ENCODE results near the gene CEP170.

The CEP170 gene

GRCh38 chr1:243254927-243255790 lies at the start of gene CEP170 (continued):
- TF ChIP-seq PATZ1 (tag by site-specific recombination; IDR thresholded peaks at IDR 0.05) (peak; percentile 67; the same call in 1 of the 2 replicates), ZNF514 (tag by site-specific recombination; IDR thresholded peaks at IDR 0.05) (no peak), ZNF223 (tag by site-specific recombination; IDR thresholded peaks at IDR 0.05) (peak; percentile 99), OVOL3 (tag by site-specific recombination; IDR thresholded peaks at IDR 0.05) (peak; percentile 96), TSHZ1 (tag by site-specific recombination; IDR thresholded peaks at IDR 0.05; ENCODE audit: borderline replicate concordance) (no peak; the same call in 1 of the 2 replicates), ZBTB44 (tag by site-specific recombination; IDR thresholded peaks at IDR 0.05) (0 out of 2 replicates have a peak, but pooled peaks have one; percentile 22), WT1 (tag by site-specific recombination; IDR thresholded peaks at IDR 0.05) (no peak)

- Histone ChIP-seq H3K36me3 (ENCODE audit: control insufficient read depth in 2 of 2, insufficient read depth in 1 of 2, low read length in 2 of 2) (peaks cover 7 to 8% of the 10 kb centered on the region in 2 experiments), H3K4me3 (ENCODE audit: low read depth, low read length) (no peak overlapping the region), H3K4me1 (ENCODE audit: control insufficient read depth, insufficient read depth, low read length) (no peaks in the 10 kb centered on the region), H3K27ac (ENCODE audit: extremely low read depth, low read depth, low read length) (no peak overlapping the region), H3K9me3 (ENCODE audit: control insufficient read depth, insufficient read depth, low read depth, low read length) (no peaks in the 10 kb centered on the region)
- TF ChIP-seq PRDM6 (tag by site-specific recombination; IDR thresholded peaks at IDR 0.05) = peak; percentile 39; the same call in 1 of the 2 replicates
- no peak for TF ChIP-seq PRDM4 (tag by site-specific recombination; IDR thresholded peaks at IDR 0.05)
- no peak for TF ChIP-seq ZNF18 (tag by site-specific recombination; IDR thresholded peaks at IDR 0.05)
- no peak for TF ChIP-seq ZNF121 (tag by site-specific recombination; IDR thresholded peaks at IDR 0.05)
- TF ChIP-seq PRDM2 (tag by site-specific recombination; IDR thresholded peaks at IDR 0.05; ENCODE audit: borderline replicate concordance) = no peak
- no peak for TF ChIP-seq ZNF16 (tag by site-specific recombination; IDR thresholded peaks at IDR 0.05; ENCODE audit: low read depth)
- no peak for TF ChIP-seq ZNF791 (tag by site-specific recombination; IDR thresholded peaks at IDR 0.05)
- ChIA-PET POLR2A (no interaction called here), CTCF (no interaction called here)
Measured at GRCh38 chr1:243301059-243301458, 46.0 kb upstream of the CEP170 start.
